ENCODE results near the gene AAGAB.

DNA sequence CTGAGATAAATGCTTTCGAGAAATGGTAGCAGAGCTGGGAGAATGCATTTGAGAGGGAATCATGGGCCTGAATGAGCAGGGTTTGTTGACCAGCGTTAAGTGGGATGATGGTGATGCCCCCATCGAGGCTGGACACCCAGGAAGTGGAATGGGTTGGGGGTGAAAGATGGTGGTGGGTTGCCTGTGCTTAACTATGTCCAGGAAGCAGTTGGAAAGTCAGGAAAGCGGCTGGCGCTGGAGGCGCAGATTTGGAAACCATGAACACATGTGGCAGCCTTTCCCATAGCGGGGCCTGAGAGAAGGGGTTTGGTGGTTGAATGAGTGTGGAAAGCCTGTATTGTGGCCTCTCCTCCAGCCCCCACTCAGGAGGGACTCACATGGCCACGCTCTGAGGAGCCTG is 80.7 kb downstream of the AAGAB start:
- TF ChIP-seq, protein P1, sequence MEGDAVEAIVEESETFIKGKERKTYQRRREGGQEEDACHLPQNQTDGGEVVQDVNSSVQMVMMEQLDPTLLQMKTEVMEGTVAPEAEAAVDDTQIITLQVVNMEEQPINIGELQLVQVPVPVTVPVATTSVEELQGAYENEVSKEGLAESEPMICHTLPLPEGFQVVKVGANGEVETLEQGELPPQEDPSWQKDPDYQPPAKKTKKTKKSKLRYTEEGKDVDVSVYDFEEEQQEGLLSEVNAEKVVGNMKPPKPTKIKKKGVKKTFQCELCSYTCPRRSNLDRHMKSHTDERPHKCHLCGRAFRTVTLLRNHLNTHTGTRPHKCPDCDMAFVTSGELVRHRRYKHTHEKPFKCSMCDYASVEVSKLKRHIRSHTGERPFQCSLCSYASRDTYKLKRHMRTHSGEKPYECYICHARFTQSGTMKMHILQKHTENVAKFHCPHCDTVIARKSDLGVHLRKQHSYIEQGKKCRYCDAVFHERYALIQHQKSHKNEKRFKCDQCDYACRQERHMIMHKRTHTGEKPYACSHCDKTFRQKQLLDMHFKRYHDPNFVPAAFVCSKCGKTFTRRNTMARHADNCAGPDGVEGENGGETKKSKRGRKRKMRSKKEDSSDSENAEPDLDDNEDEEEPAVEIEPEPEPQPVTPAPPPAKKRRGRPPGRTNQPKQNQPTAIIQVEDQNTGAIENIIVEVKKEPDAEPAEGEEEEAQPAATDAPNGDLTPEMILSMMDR (IDR thresholded peaks at IDR 0.05): no peak
- TF ChIP-seq POLR2A (IDR thresholded peaks at IDR 0.05) (no peak), EP300 (IDR thresholded peaks at IDR 0.05) (no peak)
